Osteocyte (in vitro differentiated cells): ENCODE measurements around the gene FSTL5. TPM values are rescaled to one million over a fixed set of nuclear protein-coding genes. Genes with fewer than 3 reads are reported as not detected.
"Not testable (repeated sequence)": the region's sequence is repeated elsewhere in the genome, so short reads cannot be mapped to it uniquely, and the experiment has no call there.

ENCODE experiments used
- DNase-seq: peaks from one replicate; pipeline ENCODE4 v3.0.0; 2021; ENCODE audit warnings: mixed read lengths; ENCODE audit not compliant: unreplicated experiment; ENCODE audit errors: extremely low spot score
- H3K27ac Mint-ChIP-seq: one replicate; pipeline ENCODE4 v1.8.0; 2021; ENCODE audit warnings: mild to moderate bottlenecking, mixed read lengths; ENCODE audit not compliant: unreplicated experiment
- H3K27me3 Mint-ChIP-seq: one replicate; pipeline ENCODE4 v1.8.0; 2021; ENCODE audit warnings: mixed read lengths; ENCODE audit not compliant: unreplicated experiment
- H3K36me3 Mint-ChIP-seq: one replicate; pipeline ENCODE4 v1.8.0; 2021; ENCODE audit warnings: mixed read lengths; ENCODE audit not compliant: unreplicated experiment
- H3K4me1 Mint-ChIP-seq: one replicate; pipeline ENCODE4 v1.8.0; 2021; ENCODE audit warnings: mixed read lengths; ENCODE audit not compliant: unreplicated experiment
- H3K4me3 Mint-ChIP-seq: one replicate; pipeline ENCODE4 v1.8.0; 2021; ENCODE audit warnings: mild to moderate bottlenecking, moderate library complexity, mixed read lengths; ENCODE audit not compliant: unreplicated experiment
- H3K9me3 Mint-ChIP-seq: one replicate; pipeline ENCODE4 v1.8.0; 2021; ENCODE audit warnings: mixed read lengths; ENCODE audit not compliant: unreplicated experiment
- long read RNA-seq: library from polyadenylated mRNA; unstranded; transcript quantifications from one replicate; pipeline ENCODE4 v2.0.0, GENCODE V29; 2021
- total RNA-seq: library from RNA; stranded (reverse); gene quantifications from 2 replicates; pipeline ENCODE4 v1.2.1, GENCODE V29; 2021
- TF ChIP-seq, protein P1 (sequence below): fragments of 200-600 bp; sonication (generic); IDR thresholded peaks from 2 replicates; pipeline ENCODE4 v1.5.0; 2021; ENCODE audit warnings: antibody characterized with exemption, mild to moderate bottlenecking, moderate library complexity

FSTL5 gene
- total RNA-seq, result 0.11 TPM in 1 of 2 replicates, not detected in the other
- long read RNA-seq, result 0 reads

DNA sequence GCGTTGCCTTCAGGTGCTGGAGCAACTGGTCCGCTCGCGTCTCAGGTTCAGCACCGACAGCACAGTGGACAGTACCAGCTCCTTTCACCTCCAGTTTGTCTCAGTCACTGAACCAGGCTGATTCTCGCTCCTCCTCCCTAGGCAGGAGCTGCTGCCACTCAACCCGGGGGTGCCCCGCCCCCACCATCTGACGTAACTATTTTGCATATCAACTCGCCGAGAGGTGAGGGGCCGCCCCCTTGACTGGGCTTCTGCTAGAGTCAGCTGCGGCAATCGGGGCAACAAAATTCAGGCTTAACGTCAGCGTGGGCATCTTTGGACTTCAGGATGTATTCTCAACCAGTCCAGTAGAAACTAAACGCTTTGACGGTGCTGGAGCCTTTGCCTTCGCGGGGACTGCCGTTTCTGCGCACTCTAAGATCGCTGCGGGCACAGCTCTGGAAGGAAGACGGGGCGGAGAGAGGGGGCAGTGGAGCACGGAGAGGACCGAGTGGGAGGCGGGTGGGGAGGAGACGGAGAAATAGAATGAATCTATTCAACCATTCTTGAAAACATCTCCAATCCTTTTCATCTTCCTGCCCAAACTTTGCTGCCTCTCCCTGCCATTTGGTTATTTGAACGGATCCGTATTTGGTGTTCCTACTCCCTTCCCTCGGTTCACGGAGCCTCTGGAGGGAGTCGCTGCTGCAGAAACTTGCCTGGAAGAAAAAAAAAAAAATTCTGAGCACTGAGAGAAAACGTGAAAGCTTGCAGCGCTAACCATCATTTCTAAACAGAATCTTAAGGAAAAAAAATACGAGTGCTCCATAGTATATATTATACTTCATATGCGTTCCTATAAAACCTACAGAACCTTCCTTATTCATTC, at the start of gene FSTL5:
Gene FSTL5 (minus strand): TSS at position 109 of the 868 bp plus-strand sequence. CDS start 52,604 bp downstream, outside the sequence.
- TF ChIP-seq, protein P1, sequence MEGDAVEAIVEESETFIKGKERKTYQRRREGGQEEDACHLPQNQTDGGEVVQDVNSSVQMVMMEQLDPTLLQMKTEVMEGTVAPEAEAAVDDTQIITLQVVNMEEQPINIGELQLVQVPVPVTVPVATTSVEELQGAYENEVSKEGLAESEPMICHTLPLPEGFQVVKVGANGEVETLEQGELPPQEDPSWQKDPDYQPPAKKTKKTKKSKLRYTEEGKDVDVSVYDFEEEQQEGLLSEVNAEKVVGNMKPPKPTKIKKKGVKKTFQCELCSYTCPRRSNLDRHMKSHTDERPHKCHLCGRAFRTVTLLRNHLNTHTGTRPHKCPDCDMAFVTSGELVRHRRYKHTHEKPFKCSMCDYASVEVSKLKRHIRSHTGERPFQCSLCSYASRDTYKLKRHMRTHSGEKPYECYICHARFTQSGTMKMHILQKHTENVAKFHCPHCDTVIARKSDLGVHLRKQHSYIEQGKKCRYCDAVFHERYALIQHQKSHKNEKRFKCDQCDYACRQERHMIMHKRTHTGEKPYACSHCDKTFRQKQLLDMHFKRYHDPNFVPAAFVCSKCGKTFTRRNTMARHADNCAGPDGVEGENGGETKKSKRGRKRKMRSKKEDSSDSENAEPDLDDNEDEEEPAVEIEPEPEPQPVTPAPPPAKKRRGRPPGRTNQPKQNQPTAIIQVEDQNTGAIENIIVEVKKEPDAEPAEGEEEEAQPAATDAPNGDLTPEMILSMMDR, result no peak
- Mint-ChIP-seq H3K36me3 (no peaks in the 10 kb centered on the region), H3K4me3 (peak within 1 kb of the TSS; percentile 75), H3K27me3 (peaks cover 25% of the 10 kb centered on the region), H3K9me3 (no peaks in the 10 kb centered on the region), H3K4me1 (peaks cover 14% of the 10 kb centered on the region), H3K27ac (no peak within 1 kb of the TSS)
- no peak for DNase-seq

DNA sequence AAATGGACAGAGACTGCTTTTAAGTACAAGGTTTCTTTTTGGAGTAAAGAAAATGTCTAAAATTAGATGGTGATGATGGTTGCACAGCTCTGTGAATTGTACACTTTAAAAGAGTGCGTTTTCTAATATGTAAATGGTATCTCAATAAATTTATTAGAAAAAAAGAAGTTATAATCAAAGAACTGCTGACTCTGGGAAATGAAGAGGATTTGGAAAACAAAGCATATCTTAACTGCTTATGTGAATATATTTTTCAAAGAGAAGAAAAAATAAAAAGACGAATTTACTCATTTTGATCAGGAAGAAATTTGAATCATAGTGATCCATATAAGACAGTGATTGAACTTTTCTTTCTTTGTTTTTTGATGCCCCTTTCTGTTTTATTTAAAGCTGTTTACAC, 45.9 kb upstream of the FSTL5 start:
- TF ChIP-seq, protein P1, result no peak
- Mint-ChIP-seq H3K27ac (no peak overlapping the region), H3K9me3 (peaks cover 9% of the 10 kb centered on the region), H3K27me3 (no peaks in the 10 kb centered on the region), H3K4me3 (no peak overlapping the region), H3K4me1 (no peaks in the 10 kb centered on the region), H3K36me3 (no peaks in the 10 kb centered on the region)
- DNase-seq, result no peak

DNA sequence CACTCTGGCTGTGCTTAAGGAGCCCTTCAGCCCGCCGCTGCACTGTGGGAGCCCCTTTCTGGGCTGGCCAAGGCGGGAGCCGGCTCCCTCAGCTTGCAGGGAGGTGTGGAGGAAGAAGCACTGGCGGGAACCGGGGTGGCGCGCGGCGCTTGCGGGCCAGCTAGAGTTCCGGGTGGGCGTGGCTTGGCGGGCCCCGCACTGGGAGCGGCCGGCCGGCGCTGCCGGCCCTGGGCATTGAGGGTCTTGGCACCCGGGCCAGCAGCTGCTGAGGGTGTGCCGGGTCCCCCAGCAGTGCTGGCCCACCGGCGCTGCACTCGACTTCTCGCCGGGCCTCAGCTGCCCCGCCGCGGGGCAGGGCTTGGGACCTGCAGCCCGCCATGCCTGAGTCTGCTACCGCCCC, 39.7 kb upstream of the FSTL5 start:
- H3K27ac Mint-ChIP-seq, H3K9me3 Mint-ChIP-seq, H3K36me3 Mint-ChIP-seq, H3K4me3 Mint-ChIP-seq, DNase-seq, H3K27me3 Mint-ChIP-seq, H3K4me1 Mint-ChIP-seq: not testable (repeated sequence)

DNA sequence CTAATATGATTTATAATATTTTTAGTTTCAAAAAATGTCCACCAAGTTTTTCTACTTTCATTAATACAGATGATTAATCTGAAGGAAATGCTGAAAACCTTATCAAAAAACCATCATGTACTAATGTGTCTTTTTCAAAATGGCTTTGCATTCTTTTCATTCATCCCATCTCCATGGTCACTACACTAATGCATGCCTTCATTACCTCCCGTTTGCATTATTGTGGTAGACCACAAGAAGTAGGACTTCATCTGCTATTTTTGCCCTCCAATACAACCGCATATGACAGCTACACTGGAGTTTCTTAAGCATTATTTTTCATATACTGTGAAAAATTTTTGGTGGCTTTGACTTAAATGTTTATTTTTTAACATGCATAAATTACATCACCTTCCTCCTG, 37.9 kb upstream of the FSTL5 start:
- TF ChIP-seq, protein P1, result no peak
- no peak overlapping the region for H3K4me3 Mint-ChIP-seq
- H3K27ac Mint-ChIP-seq, result no peak overlapping the region
- no peaks in the 10 kb centered on the region for H3K4me1 Mint-ChIP-seq
- DNase-seq, result no peak
- peaks cover 6% of the 10 kb centered on the region for H3K9me3 Mint-ChIP-seq
- H3K27me3 Mint-ChIP-seq, result no peaks in the 10 kb centered on the region
- no peaks in the 10 kb centered on the region for H3K36me3 Mint-ChIP-seq

- Mint-ChIP-seq H3K4me3 (no peak overlapping the region), H3K9me3 (no peaks in the 10 kb centered on the region), H3K36me3 (no peaks in the 10 kb centered on the region), H3K27me3 (peaks cover 19% of the 10 kb centered on the region), H3K4me1 (peaks cover 1% of the 10 kb centered on the region), H3K27ac (no peak overlapping the region)
- TF ChIP-seq, protein P1, result no peak
- no peak for DNase-seq
These were observed 6.7 kb upstream of the FSTL5 start for GRCh38 chr4:162170509-162170908.
